Mucosa of rectum (tissue), 2 donors: ENCODE data around the gene SLC34A3.

Experiments
- H3K27ac ChIP-seq, 2 donors: one replicate each; pipeline ENCODE4 v1.7.0; 2013; ENCODE audit warnings: inconsistent platforms in 2 of 2, low read depth in 2 of 2, low read length in 2 of 2
- H3K27me3 ChIP-seq, 2 donors: one replicate each; pipeline ENCODE4 v1.7.0; 2013; ENCODE audit warnings: low read length in 2 of 2; ENCODE audit not compliant: control insufficient read depth in 2 of 2, insufficient read depth in 2 of 2
- H3K36me3 ChIP-seq, 2 donors: one replicate each; pipeline ENCODE4 v1.7.0; 2013; ENCODE audit warnings: low read length in 2 of 2; ENCODE audit not compliant: control insufficient read depth in 2 of 2, insufficient read depth in 2 of 2
- H3K4me1 ChIP-seq, 2 donors: one replicate each; pipeline ENCODE4 v1.7.0; 2013; ENCODE audit warnings: low read length in 2 of 2, mild to moderate bottlenecking in 1 of 2; ENCODE audit not compliant: control insufficient read depth in 2 of 2, insufficient read depth in 2 of 2
- H3K4me3 ChIP-seq, 2 donors: one replicate each; pipeline ENCODE4 v1.7.0; 2013; ENCODE audit warnings: low read length in 2 of 2
- H3K9ac ChIP-seq, 2 donors: one replicate each; pipeline ENCODE4 v1.7.0; 2013; ENCODE audit warnings: low read length in 2 of 2, low read depth in 1 of 2, mild to moderate bottlenecking in 1 of 2
- H3K9me3 ChIP-seq, 2 donors: one replicate each; pipeline ENCODE4 v1.7.0; 2013; ENCODE audit warnings: low read length in 2 of 2; ENCODE audit not compliant: control insufficient read depth in 2 of 2
- donor health status: healthy.
- donor health status: Normal muscosa, but diverticular disease.

SLC34A3 gene

GRCh38 chr9:137217276-137218211 lies 13.2 kb upstream of the SLC34A3 start:
- no peaks in the 10 kb centered on the region for H3K36me3 ChIP-seq
- H3K4me3 ChIP-seq = peak overlapping the region; percentile 62 to 66
- peaks cover 21 to 23% of the 10 kb centered on the region in 2 donors for H3K4me1 ChIP-seq
- H3K27ac ChIP-seq = peak overlapping the region; percentile 91 to 93
- H3K9me3 ChIP-seq = no peaks in the 10 kb centered on the region
- H3K27me3 ChIP-seq = no peaks in the 10 kb centered on the region
- peak overlapping the region; percentile 72 to 87 for H3K9ac ChIP-seq

DNA sequence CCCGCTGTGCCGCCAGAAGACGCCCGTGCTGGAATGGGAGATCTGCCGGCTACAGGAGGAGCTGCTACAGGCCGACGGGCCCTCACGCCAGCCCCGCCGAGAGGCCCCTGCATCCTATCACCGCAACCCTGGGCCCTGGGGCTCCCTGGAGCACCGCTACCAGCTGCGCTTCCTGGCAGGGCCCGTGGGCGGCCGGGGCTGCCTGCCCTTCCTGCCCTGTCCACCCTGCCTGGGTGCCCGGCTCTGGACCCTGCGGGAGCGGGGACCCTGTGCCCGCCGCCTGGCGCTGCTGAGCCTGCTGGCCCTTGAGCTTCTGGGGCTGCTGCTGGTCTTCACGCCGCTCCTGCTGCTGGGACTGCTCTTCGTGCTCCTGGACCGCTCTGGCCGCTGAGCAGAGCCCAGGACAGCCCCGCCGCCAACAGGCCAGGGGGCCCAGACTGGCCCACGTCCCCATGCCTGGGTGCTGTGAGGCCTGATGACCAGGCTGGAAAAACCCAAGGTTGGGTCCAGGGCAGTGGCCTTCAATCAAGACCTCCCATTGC lies 12.4 kb upstream of the SLC34A3 start:
- H3K4me1 ChIP-seq = peaks cover 27 to 29% of the 10 kb centered on the region in 2 donors
- no peaks in the 10 kb centered on the region for H3K36me3 ChIP-seq
- peak overlapping the region; percentile 62 to 66 for H3K4me3 ChIP-seq
- no peaks in the 10 kb centered on the region for H3K9me3 ChIP-seq
- H3K27me3 ChIP-seq = no peaks in the 10 kb centered on the region
- H3K9ac ChIP-seq = peak overlapping the region; percentile 72 to 87
- H3K27ac ChIP-seq = peak overlapping the region; percentile 91 to 93

- Histone ChIP-seq H3K9me3 (no peaks in the 10 kb centered on the region), H3K9ac (peak overlapping the region in 1 of 2 donors; percentile 87), H3K4me3 (peak overlapping the region; percentile 62 to 66), H3K36me3 (no peaks in the 10 kb centered on the region), H3K27me3 (no peaks in the 10 kb centered on the region), H3K27ac (peak overlapping the region; percentile 91 to 93), H3K4me1 (peaks cover 27 to 31% of the 10 kb centered on the region in 2 donors)
Measured at GRCh38 chr9:137218754-137219271, 11.9 kb upstream of the SLC34A3 start.

- Histone ChIP-seq H3K27ac (no peak overlapping the region), H3K36me3 (no peaks in the 10 kb centered on the region), H3K4me3 (no peak overlapping the region), H3K4me1 (peaks cover 31 to 35% of the 10 kb centered on the region in 2 donors), H3K9ac (no peak overlapping the region), H3K27me3 (no peaks in the 10 kb centered on the region), H3K9me3 (no peaks in the 10 kb centered on the region)
Measured at GRCh38 chr9:137219757-137220316, 10.9 kb upstream of the SLC34A3 start.

DNA sequence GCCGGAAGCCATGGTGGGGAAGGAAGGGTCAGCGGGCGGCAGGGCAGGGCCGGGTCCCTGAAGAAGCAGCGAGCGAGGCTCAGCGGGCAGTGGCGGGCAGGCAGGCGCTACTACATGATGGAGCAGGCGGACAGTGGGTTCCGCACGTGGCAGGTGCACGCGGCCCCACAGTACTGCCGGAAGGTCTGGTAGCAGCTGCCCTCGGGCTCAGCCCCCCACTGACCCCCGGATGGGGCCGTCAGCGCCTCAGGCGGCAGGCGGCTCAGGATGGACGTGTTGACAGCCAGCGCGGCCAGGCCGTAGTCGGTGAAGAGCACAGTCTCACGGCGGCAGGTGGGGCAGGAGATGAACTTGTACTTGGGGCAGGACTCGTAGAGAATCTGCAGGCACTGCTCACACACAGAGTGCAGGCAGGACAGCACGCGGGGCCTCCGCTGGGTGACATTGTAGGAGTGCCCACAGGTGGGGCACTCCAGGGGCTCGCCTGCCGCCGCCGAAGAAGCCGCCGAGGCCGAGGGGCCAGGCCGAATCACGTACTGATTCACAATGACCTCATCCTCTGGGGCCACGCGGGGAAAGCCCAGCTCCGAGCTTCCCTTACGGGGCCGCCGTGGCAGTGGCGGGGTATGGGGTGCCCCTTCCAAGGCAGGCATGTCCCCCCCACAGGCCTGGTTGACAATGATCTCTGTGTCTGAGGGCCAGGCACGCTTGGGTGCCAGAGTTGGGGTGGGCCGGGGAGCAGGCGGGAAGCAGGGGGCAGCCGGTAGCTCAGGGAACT lies 10.2 kb upstream of the SLC34A3 start:
- no peaks in the 10 kb centered on the region for H3K36me3 ChIP-seq
- H3K4me1 ChIP-seq = peaks cover 31 to 35% of the 10 kb centered on the region in 2 donors
- H3K9me3 ChIP-seq = no peaks in the 10 kb centered on the region
- H3K27ac ChIP-seq = no peak overlapping the region
- H3K27me3 ChIP-seq = no peaks in the 10 kb centered on the region
- no peak overlapping the region for H3K4me3 ChIP-seq
- H3K9ac ChIP-seq = no peak overlapping the region

DNA sequence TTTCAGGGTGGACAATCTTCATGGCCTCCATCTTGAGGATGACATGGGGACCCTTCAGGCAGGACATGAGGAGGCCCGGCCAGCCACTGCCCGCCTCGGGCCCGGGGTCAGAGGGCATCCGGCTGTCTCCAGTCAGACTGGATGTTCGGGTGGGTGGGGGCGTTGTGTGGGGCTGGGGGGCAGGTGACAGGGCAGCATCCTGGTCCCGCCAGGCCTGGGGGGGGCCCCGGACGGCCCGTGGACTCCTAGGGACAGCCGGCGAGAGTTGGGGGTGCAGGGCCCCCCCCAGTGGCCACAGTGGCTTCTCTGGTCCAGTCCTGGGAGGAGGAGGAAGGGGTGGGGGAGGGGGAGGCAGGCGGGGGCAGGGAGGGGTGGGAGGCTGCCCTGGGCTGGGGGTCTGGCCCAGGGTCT lies 9.6 kb upstream of the SLC34A3 start:
- Histone ChIP-seq H3K9me3 (no peaks in the 10 kb centered on the region), H3K4me1 (peaks cover 31 to 35% of the 10 kb centered on the region in 2 donors), H3K36me3 (no peaks in the 10 kb centered on the region), H3K4me3 (no peak overlapping the region), H3K27me3 (no peaks in the 10 kb centered on the region), H3K9ac (no peak overlapping the region), H3K27ac (no peak overlapping the region)

DNA sequence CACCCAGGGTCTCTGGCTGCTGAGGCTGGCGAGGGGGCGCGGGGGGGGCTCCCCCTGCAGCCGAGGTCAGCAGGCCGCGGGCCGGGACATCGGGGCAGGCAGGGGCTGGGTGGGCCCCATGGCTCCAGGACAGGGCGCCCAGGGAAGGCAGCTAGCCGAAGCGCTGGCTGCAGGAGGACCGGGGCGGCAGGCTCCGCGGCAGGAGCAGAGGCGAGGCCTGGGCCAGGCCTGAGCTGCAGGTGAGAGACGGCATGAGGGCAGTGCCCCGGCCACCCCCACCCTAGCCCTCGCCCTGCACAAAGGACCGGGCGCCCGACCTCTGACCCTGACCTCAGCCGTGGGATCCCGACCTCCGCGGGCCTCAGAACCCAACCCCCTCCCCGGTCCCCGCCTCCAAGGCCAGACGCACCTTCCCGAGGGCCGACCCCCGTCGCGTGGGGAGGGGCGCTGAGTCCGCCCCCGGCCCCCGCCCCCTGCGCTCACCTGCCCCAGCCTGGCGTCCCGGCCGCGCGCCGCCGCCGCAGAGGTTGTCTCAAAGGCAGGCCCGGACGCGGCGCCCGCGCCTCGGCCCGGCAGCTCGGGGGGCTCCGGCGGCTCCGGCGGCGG lies 9.1 kb upstream of the SLC34A3 start:
- Histone ChIP-seq H3K4me3 (peak overlapping the region in 1 of 2 donors; percentile 35), H3K27ac (no peak overlapping the region), H3K9me3 (no peaks in the 10 kb centered on the region), H3K36me3 (no peaks in the 10 kb centered on the region), H3K9ac (peak overlapping the region in 1 of 2 donors; percentile 4), H3K4me1 (peaks cover 34 to 40% of the 10 kb centered on the region in 2 donors), H3K27me3 (no peaks in the 10 kb centered on the region)

DNA sequence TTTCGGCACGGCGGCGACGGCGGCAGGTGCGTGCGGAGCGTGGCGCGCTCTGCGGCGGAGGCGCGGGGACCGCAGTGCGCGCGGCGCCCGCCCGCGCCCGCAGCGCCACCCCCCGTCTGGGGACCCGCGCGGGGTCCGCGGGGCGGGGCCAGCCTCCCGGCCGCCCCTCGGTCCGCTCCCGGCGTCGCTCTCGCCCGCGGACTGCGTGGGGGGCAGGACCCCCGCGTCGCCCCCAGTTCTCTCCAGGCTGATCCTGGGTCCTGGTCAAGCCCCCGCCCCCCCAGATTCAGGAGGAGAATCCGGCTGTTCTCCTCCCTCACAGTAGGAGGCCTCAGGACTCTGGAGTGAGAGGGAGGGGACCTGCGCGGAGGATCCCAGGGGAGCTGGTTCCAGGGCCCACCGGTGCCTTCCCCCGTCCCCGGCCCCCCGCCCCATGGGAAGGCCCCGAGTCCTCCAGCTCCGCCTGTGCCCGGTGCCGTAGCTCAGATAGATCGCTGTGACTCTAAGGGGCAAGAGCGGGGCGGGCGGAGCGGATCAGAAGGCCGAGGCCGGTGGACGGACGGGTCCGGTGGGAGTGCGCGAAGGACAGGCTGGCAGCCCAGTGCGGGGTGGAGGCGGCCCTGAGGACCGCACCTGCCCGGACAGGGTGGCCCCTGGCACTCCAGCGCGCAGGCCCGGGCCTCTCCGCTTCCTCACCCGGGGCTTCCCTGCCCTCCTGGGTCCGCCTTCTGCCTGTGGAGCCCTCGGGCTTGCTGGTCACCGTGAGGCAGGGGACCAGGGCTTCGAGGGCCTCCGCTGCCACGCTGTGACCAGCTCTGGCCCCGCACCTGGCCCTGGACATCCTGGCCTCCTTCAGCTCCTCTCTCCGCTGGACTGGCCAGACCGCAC lies 8.3 kb upstream of the SLC34A3 start, which contains the start of gene RNF208:
Gene RNF208 (minus strand): TSS at position 51 of the 888 bp plus-strand sequence. CDS start 1,028 bp downstream, outside the sequence.
- Histone ChIP-seq H3K9ac (peak within 1 kb of the TSS; percentile 65), H3K4me1 (peaks cover 39 to 42% of the 10 kb centered on the region in 2 donors), H3K27ac (peak within 1 kb of the TSS; percentile 88 to 89), H3K4me3 (peak within 1 kb of the TSS; percentile 63 to 81), H3K9me3 (no peaks in the 10 kb centered on the region), H3K36me3 (no peaks in the 10 kb centered on the region), H3K27me3 (no peaks in the 10 kb centered on the region)
